Panc1 (cell line): ENCODE data around the gene AFP.

Source experiments
- POLR2AphosphoS5 ChIP-seq: IDR thresholded peaks from 2 replicates; pipeline ENCODE4 v1.6.1; 2012; ENCODE audit warnings: mild to moderate bottlenecking, low read depth, low read length, moderate library complexity
- TF ChIP-seq, protein P1 (sequence below): fragments of 450-650 bp; IDR thresholded peaks from 2 replicates; pipeline ENCODE4 v1.5.1; 2017; ENCODE audit warnings: mild to moderate bottlenecking
- TF ChIP-seq, protein P2 (sequence below), 2 experiments: IDR thresholded peaks; 2 replicates each; pipeline ENCODE4 v1.6.1; 2011 to 2012; ENCODE audit warnings: low read depth in 2 of 2, control low read depth in 1 of 2, low read length in 1 of 2, mild to moderate bottlenecking in 1 of 2, moderate library complexity in 1 of 2; ENCODE audit not compliant: insufficient read depth in 1 of 2

DNA sequence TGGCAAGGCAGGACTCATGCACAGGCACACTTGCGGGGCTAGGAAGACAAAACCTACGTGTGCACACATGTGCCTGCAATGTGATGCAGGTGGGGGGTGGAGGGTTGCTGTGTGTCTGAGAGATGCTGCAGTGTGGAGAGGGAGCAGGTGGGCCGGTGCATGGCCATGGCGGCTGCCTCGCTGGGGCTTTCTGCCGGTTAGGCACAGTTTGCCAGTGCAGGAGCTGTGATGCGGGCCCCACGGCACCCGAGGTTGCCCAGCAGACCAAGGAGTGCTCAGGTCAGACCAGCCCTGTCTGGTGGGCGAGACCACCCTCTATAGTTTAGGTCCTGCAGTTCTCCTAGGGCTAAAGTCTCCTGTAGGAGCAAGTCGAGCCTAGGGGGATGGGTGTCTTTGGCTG lies 41.2 kb downstream of the AFP start:
- TF ChIP-seq, protein P1, sequence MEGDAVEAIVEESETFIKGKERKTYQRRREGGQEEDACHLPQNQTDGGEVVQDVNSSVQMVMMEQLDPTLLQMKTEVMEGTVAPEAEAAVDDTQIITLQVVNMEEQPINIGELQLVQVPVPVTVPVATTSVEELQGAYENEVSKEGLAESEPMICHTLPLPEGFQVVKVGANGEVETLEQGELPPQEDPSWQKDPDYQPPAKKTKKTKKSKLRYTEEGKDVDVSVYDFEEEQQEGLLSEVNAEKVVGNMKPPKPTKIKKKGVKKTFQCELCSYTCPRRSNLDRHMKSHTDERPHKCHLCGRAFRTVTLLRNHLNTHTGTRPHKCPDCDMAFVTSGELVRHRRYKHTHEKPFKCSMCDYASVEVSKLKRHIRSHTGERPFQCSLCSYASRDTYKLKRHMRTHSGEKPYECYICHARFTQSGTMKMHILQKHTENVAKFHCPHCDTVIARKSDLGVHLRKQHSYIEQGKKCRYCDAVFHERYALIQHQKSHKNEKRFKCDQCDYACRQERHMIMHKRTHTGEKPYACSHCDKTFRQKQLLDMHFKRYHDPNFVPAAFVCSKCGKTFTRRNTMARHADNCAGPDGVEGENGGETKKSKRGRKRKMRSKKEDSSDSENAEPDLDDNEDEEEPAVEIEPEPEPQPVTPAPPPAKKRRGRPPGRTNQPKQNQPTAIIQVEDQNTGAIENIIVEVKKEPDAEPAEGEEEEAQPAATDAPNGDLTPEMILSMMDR, result no peak
- no peak for TF ChIP-seq POLR2AphosphoS5
- TF ChIP-seq, protein P2, sequence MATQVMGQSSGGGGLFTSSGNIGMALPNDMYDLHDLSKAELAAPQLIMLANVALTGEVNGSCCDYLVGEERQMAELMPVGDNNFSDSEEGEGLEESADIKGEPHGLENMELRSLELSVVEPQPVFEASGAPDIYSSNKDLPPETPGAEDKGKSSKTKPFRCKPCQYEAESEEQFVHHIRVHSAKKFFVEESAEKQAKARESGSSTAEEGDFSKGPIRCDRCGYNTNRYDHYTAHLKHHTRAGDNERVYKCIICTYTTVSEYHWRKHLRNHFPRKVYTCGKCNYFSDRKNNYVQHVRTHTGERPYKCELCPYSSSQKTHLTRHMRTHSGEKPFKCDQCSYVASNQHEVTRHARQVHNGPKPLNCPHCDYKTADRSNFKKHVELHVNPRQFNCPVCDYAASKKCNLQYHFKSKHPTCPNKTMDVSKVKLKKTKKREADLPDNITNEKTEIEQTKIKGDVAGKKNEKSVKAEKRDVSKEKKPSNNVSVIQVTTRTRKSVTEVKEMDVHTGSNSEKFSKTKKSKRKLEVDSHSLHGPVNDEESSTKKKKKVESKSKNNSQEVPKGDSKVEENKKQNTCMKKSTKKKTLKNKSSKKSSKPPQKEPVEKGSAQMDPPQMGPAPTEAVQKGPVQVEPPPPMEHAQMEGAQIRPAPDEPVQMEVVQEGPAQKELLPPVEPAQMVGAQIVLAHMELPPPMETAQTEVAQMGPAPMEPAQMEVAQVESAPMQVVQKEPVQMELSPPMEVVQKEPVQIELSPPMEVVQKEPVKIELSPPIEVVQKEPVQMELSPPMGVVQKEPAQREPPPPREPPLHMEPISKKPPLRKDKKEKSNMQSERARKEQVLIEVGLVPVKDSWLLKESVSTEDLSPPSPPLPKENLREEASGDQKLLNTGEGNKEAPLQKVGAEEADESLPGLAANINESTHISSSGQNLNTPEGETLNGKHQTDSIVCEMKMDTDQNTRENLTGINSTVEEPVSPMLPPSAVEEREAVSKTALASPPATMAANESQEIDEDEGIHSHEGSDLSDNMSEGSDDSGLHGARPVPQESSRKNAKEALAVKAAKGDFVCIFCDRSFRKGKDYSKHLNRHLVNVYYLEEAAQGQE (IDR thresholded peaks at IDR 0.05; ENCODE audit: insufficient read depth in 1 of 2, low read depth in 2 of 2, low read length in 1 of 2), result no peak
